ENCODE data around the gene ZC3HAV1. TPM values are rescaled to one million over a fixed set of nuclear protein-coding genes. Genes with fewer than 3 reads are reported as not detected.

Gene ZC3HAV1
- total and polyA plus RNA-seq, 9 of the 15 experiments (the other 6 are each of a cell fraction or from before 2014, with no cell fraction given): 11.9 to 40.5 (median 23.9) TPM

- peak in 1 of 2 experiments; percentile 19; a peak in 1 of 4 replicates for TF ChIP-seq MLLT1 (IDR thresholded peaks at IDR 0.05)
These were observed 64.4 kb downstream of the ZC3HAV1 start (continued) for GRCh38 chr7:139044813-139045794.

- ChIA-PET POLR2A (interaction anchor here (0.7 to 1.5 kb wide), 8 partner anchors 10 to 786 kb away, joined by 3 to 6 read pairs (median 4); no protein-coding TSS in a partner anchor), CTCF (ENCODE audit: low intra/inter-chr PET ratio) (no interaction called here)
- 33% methylated on average over 14 of the region's 14 CpGs for WGBS (ENCODE audit: insufficient coverage, low coverage, missing lambda C conversion rate)
- ATAC-seq (peak; percentile 93), FAIRE-seq (peak; percentile 89), DNase-seq (ENCODE audit: extremely low read depth in 1 of 4, low spot score in 3 of 4) (peak; percentile 84 to 92 (median 88))
- Histone ChIP-seq H3K9me1 (ENCODE audit: control insufficient read depth, insufficient read depth, low read length) (no peaks in the 10 kb centered on the region), H3K9me3 (replicated peaks; ENCODE audit: control insufficient read depth, insufficient read depth, low read depth, low read length) (no peaks in the 10 kb centered on the region), H3K27me3 (ENCODE audit: control insufficient read depth in 2 of 2, insufficient read depth in 2 of 2, low read length in 2 of 2) (no peaks in the 10 kb centered on the region), H3K4me2 (ENCODE audit: insufficient read depth, low read length) (peak overlapping the region; percentile 50), H3K9ac (ENCODE audit: insufficient read depth in 1 of 2, low read depth in 2 of 2, low read length in 2 of 2) (no peak overlapping the region), H4K20me1 (replicated peaks; ENCODE audit: control insufficient read depth, insufficient read depth, low read length) (no peaks in the 10 kb centered on the region), H2AFZ (ENCODE audit: low read depth, low read length) (peak overlapping the region; percentile 7; the same call in 1 of the 2 replicates), H3K36me3 (ENCODE audit: control insufficient read depth, insufficient read depth, low read length) (peaks cover 40% of the 10 kb centered on the region), H3K27ac (ENCODE audit: extremely low read depth, low read depth, low read length) (peak overlapping the region; percentile 60), H3K79me2 (ENCODE audit: control insufficient read depth, insufficient read depth, low read length) (no peaks in the 10 kb centered on the region), H3K4me3 (no peak overlapping the region), H3K4me1 (replicated peaks in 1 of 2; ENCODE audit: control insufficient read depth in 2 of 2, insufficient read depth in 2 of 2, low read length in 2 of 2) (peaks cover 7 to 27% of the 10 kb centered on the region in 2 experiments)
- in situ Hi-C loops (cut with MboI): no loop called here
- BruUV-seq (replicated peaks): no TSS peak
- intact Hi-C loops (cut with micrococcal nuclease): loop anchor here (2.0 kb wide), 2 partner anchors 27 to 31 kb away; no protein-coding TSS in a partner anchor
- no peak for TF ChIP-seq USF1 (CRISPR knock-in tag; IDR thresholded peaks at IDR 0.05)
- no peak for TF ChIP-seq CBFB (CRISPR knock-in tag; IDR thresholded peaks at IDR 0.05)
- no peak for TF ChIP-seq IFI16 (CRISPR knock-in tag; IDR thresholded peaks at IDR 0.05)
- TF ChIP-seq ZNF518B (CRISPR knock-in tag; IDR thresholded peaks at IDR 0.05): no peak
- no peak for TF ChIP-seq THAP7 (CRISPR knock-in tag; IDR thresholded peaks at IDR 0.05)
- no peak for TF ChIP-seq SIX5 (IDR thresholded peaks at IDR 0.05; ENCODE audit: borderline replicate concordance in 1 of 2, insufficient read depth in 1 of 2, low read depth in 1 of 2, low read length in 2 of 2)
These were observed 65.4 kb downstream of the ZC3HAV1 start for GRCh38 chr7:139043823-139044812.

Data from K562 (cell line).